Measurements from ENCODE around the gene NEK2. TPM values are rescaled to one million over a fixed set of nuclear protein-coding genes. Genes with fewer than 3 reads are reported as not detected.

Gene NEK2
- total RNA-seq, 1 donor from 2014 or later: 1.7 TPM

GRCh38 chr1:211680752-211681327 is 5.4 kb upstream of the NEK2 start:
- peak; percentile 55 to 83 (median 58) for TF ChIP-seq CTCF (IDR thresholded peaks at IDR 0.05)
- peak in 1 of 2 donors; percentile 65 for TF ChIP-seq POLR2AphosphoS5 (IDR thresholded peaks at IDR 0.05; ENCODE audit: insufficient read depth in 1 of 2, low read depth in 1 of 2)
- no peak for TF ChIP-seq POLR2A (IDR thresholded peaks at IDR 0.05)
- no peak for DNase-seq (ENCODE audit: extremely low spot score in 2 of 2)
- Histone ChIP-seq H3K27ac (no peak overlapping the region), H3K9me3 (no peaks in the 10 kb centered on the region), H3K4me1 (peaks cover 3% of the 10 kb centered on the region), H3K36me3 (no peaks in the 10 kb centered on the region), H3K4me3 (no peak overlapping the region), H3K27me3 (no peaks in the 10 kb centered on the region)
- intact Hi-C loops (cut with DNase I): no loop called here

- no peaks in the 10 kb centered on the region for H3K36me3 ChIP-seq
- H3K27me3 ChIP-seq: no peaks in the 10 kb centered on the region
- no peak overlapping the region for H3K4me3 ChIP-seq
- intact Hi-C loops (cut with DNase I): no loop called here
- TF ChIP-seq CTCF (IDR thresholded peaks at IDR 0.05) (no peak), POLR2A (IDR thresholded peaks at IDR 0.05) (no peak), POLR2AphosphoS5 (IDR thresholded peaks at IDR 0.05; ENCODE audit: insufficient read depth in 1 of 2, low read depth in 1 of 2) (no peak)
- no peak overlapping the region for H3K27ac ChIP-seq
- no peak for DNase-seq (ENCODE audit: extremely low spot score in 2 of 2)
- no peaks in the 10 kb centered on the region for H3K9me3 ChIP-seq
- H3K4me1 ChIP-seq: peaks cover 5% of the 10 kb centered on the region
Observed at GRCh38 chr1:211677659-211678058, 2.2 kb upstream of the NEK2 start.

GRCh38 chr1:211676761-211677160 is 1.3 kb upstream of the NEK2 start:
- Histone ChIP-seq H3K9me3 (no peaks in the 10 kb centered on the region), H3K36me3 (no peaks in the 10 kb centered on the region), H3K4me3 (no peak overlapping the region), H3K27me3 (no peaks in the 10 kb centered on the region), H3K4me1 (peaks cover 5% of the 10 kb centered on the region), H3K27ac (no peak overlapping the region)
- intact Hi-C loops (cut with DNase I): no loop called here
- DNase-seq (ENCODE audit: extremely low spot score in 2 of 2): no peak
- no peak for TF ChIP-seq POLR2AphosphoS5 (IDR thresholded peaks at IDR 0.05; ENCODE audit: insufficient read depth in 1 of 2, low read depth in 1 of 2)
- TF ChIP-seq CTCF (IDR thresholded peaks at IDR 0.05): no peak
- TF ChIP-seq POLR2A (IDR thresholded peaks at IDR 0.05): no peak

GRCh38 chr1:211676106-211676583 is 724 bp upstream of the NEK2 start:
- Histone ChIP-seq H3K36me3 (no peaks in the 10 kb centered on the region), H3K27me3 (no peaks in the 10 kb centered on the region), H3K4me3 (peak overlapping the region; percentile 43 to 48), H3K9me3 (no peaks in the 10 kb centered on the region), H3K4me1 (peaks cover 5% of the 10 kb centered on the region), H3K27ac (no peak overlapping the region)
- intact Hi-C loops (cut with DNase I): no loop called here
- no peak for DNase-seq (ENCODE audit: extremely low spot score in 2 of 2)
- TF ChIP-seq CTCF (IDR thresholded peaks at IDR 0.05): no peak
- no peak for TF ChIP-seq POLR2AphosphoS5 (IDR thresholded peaks at IDR 0.05; ENCODE audit: insufficient read depth in 1 of 2, low read depth in 1 of 2)
- no peak for TF ChIP-seq POLR2A (IDR thresholded peaks at IDR 0.05)

- no peaks in the 10 kb centered on the region for H3K36me3 ChIP-seq
- H3K9me3 ChIP-seq: no peaks in the 10 kb centered on the region
- no peak overlapping the region for H3K4me3 ChIP-seq
- H3K4me1 ChIP-seq: no peaks in the 10 kb centered on the region
- no peaks in the 10 kb centered on the region for H3K27me3 ChIP-seq
- intact Hi-C loops (cut with DNase I): no loop called here
- no peak for TF ChIP-seq CTCF (IDR thresholded peaks at IDR 0.05)
- no peak for TF ChIP-seq POLR2AphosphoS5 (IDR thresholded peaks at IDR 0.05; ENCODE audit: insufficient read depth in 1 of 2, low read depth in 1 of 2)
- TF ChIP-seq POLR2A (IDR thresholded peaks at IDR 0.05): no peak
- H3K27ac ChIP-seq: no peak overlapping the region
- no peak for DNase-seq (ENCODE audit: extremely low spot score in 2 of 2)
Observed at GRCh38 chr1:211667065-211667617, 8.3 kb downstream of the NEK2 start.
